Measurements from ENCODE around the gene C16orf86. TPM values are rescaled to one million over a fixed set of nuclear protein-coding genes. Genes with fewer than 3 reads are reported as not detected.

The C16orf86 gene
- total and polyA plus RNA-seq, 8 donors, result 3.2 to 83.0 (median 3.5) TPM; not detected in 3

- WGBS, 5 donors, result 32 to 47% (median 35%) methylated on average over 17 to 21 of the region's 21 CpGs
- H3K4me1 ChIP-seq, result peaks cover 20 to 31% (median 28%) of the 10 kb centered on the region in 4 donors
- peaks cover 1 to 14% (median 9%) of the 10 kb centered on the region in 3 donors for H3K27me3 ChIP-seq
- peaks cover 9 to 38% (median 36%) of the 10 kb centered on the region in 4 donors for H3K36me3 ChIP-seq
- peak overlapping the region; percentile 57 to 85 (median 82) for H3K4me3 ChIP-seq
- no peaks in the 10 kb centered on the region for H3K9me3 ChIP-seq
- intact Hi-C loops (cut with DNase I; ENCODE audit: low total_unique reads), result no loop called here
- peak overlapping the region in 3 of 5 donors; percentile 92 to 97 (median 97) for H3K27ac ChIP-seq
- DNase-seq, result no peak
- TF ChIP-seq POLR2AphosphoS5 (IDR thresholded peaks at IDR 0.05), result no peak
- TF ChIP-seq EP300 (IDR thresholded peaks at IDR 0.05), result no peak
- no peak for TF ChIP-seq POLR2A (IDR thresholded peaks at IDR 0.05)
- TF ChIP-seq CTCF (IDR thresholded peaks at IDR 0.05), result no peak
These were observed 7.6 kb upstream of the C16orf86 start for GRCh38 chr16:67658849-67659674.

- no peaks in the 10 kb centered on the region for H3K9me3 ChIP-seq
- H3K27me3 ChIP-seq, result peaks cover 0 to 5% (median under 1%) of the 10 kb centered on the region in 3 donors
- H3K4me3 ChIP-seq, result peak within 1 kb of the TSS; percentile 57 to 85 (median 82)
- DNase-seq, result peak; percentile 92 to 97
- peaks cover 20 to 34% (median 30%) of the 10 kb centered on the region in 4 donors for H3K4me1 ChIP-seq
- peak within 1 kb of the TSS; percentile 92 to 97 (median 96) for H3K27ac ChIP-seq
- intact Hi-C loops (cut with DNase I; ENCODE audit: low total_unique reads), result no loop called here
- peaks cover 9 to 43% (median 37%) of the 10 kb centered on the region in 4 donors for H3K36me3 ChIP-seq
- WGBS, 5 donors, result 0 to 1% (median 0%) methylated on average over 26 to 83 of the region's 83 CpGs
- TF ChIP-seq CTCF (IDR thresholded peaks at IDR 0.05) (no peak), EP300 (IDR thresholded peaks at IDR 0.05) (no peak), POLR2A (IDR thresholded peaks at IDR 0.05) (peak in 1 of 4 donors; percentile 70), POLR2AphosphoS5 (IDR thresholded peaks at IDR 0.05) (peak; percentile 83 to 88 (median 86))
These were observed 6.7 kb upstream of the C16orf86 start, which contains the start of gene ACD for GRCh38 chr16:67659675-67660563. ACD (minus strand) TSS chr16:67660260; CDS start chr16:67660220, 40 bp downstream.

GRCh38 chr16:67660564-67661028 is 6.0 kb upstream of the C16orf86 start, which contains the start of gene PARD6A:
PARD6A (plus strand) TSS chr16:67660960; CDS start chr16:67661039, 79 bp downstream.
- H3K27me3 ChIP-seq, result no peaks in the 10 kb centered on the region
- TF ChIP-seq CTCF (IDR thresholded peaks at IDR 0.05) (peak in 1 of 7 experiments; percentile 2), POLR2A (IDR thresholded peaks at IDR 0.05) (no peak), EP300 (IDR thresholded peaks at IDR 0.05) (no peak), POLR2AphosphoS5 (IDR thresholded peaks at IDR 0.05) (peak; percentile 33 to 72 (median 69))
- peak within 1 kb of the TSS; percentile 57 to 85 (median 82) for H3K4me3 ChIP-seq
- peaks cover 9 to 45% (median 37%) of the 10 kb centered on the region in 4 donors for H3K36me3 ChIP-seq
- intact Hi-C loops (cut with DNase I; ENCODE audit: low total_unique reads), result no loop called here
- H3K9me3 ChIP-seq, result no peaks in the 10 kb centered on the region
- 0 to 1% (median 0%) methylated on average over 24 to 48 of the region's 48 CpGs for WGBS, 5 donors
- peaks cover 20 to 41% (median 35%) of the 10 kb centered on the region in 4 donors for H3K4me1 ChIP-seq
- H3K27ac ChIP-seq, result peak within 1 kb of the TSS; percentile 92 to 97 (median 96)
- DNase-seq, result peak; percentile 94 to 99

Measured in stomach (tissue), 9 donors.